HG03469 (cell line): ENCODE measurements around the gene MEFV.
"Not testable (repeated sequence)": the region's sequence is repeated elsewhere in the genome, so short reads cannot be mapped to it uniquely, and the experiment has no call there.

Source experiments
- ATAC-seq: cut with Tn5 transposase; IDR thresholded peaks from one replicate; pipeline ENCODE4 v1.9.1; 2021; ENCODE audit warnings: mild to moderate bottlenecking, moderate library complexity, moderate number of reproducible peaks; ENCODE audit not compliant: unreplicated experiment

Gene MEFV, protein sequence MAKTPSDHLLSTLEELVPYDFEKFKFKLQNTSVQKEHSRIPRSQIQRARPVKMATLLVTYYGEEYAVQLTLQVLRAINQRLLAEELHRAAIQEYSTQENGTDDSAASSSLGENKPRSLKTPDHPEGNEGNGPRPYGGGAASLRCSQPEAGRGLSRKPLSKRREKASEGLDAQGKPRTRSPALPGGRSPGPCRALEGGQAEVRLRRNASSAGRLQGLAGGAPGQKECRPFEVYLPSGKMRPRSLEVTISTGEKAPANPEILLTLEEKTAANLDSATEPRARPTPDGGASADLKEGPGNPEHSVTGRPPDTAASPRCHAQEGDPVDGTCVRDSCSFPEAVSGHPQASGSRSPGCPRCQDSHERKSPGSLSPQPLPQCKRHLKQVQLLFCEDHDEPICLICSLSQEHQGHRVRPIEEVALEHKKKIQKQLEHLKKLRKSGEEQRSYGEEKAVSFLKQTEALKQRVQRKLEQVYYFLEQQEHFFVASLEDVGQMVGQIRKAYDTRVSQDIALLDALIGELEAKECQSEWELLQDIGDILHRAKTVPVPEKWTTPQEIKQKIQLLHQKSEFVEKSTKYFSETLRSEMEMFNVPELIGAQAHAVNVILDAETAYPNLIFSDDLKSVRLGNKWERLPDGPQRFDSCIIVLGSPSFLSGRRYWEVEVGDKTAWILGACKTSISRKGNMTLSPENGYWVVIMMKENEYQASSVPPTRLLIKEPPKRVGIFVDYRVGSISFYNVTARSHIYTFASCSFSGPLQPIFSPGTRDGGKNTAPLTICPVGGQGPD

DNA sequence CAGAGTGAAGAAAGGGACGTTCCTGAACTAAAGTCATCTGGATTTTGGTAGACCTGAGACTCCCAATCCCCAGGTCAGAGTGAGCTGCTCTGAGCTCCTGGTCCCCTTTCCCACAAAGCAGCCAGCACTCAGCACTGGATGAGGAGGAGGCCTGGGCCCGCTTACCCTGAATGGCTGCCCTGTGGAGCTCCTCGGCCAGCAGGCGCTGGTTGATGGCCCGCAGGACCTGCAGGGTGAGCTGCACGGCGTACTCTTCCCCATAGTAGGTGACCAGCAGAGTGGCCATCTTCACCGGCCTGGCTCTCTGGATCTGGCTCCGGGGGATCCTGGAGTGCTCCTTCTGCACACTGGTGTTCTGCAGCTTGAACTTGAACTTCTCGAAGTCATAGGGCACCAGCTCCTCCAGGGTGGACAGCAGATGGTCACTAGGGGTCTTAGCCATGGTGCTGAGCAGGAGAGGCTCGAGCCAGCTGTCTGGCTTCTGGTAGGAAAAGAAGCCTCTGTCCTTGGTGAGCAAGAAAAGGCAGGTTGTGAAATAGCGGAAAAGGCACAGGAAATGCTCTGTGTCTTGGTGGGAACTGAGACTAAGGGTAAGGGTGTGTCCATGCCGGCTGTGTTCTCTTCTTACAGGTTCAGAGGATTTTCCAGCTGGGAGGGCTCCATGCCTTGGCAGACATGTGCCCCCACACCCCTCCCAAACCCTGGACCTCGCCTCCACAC, at the start of gene MEFV:
TSS of gene MEFV (minus strand) at position 488 of the 720 bp plus-strand sequence. CDS start at position 442, 46 bp downstream.
- no peak for ATAC-seq

DNA sequence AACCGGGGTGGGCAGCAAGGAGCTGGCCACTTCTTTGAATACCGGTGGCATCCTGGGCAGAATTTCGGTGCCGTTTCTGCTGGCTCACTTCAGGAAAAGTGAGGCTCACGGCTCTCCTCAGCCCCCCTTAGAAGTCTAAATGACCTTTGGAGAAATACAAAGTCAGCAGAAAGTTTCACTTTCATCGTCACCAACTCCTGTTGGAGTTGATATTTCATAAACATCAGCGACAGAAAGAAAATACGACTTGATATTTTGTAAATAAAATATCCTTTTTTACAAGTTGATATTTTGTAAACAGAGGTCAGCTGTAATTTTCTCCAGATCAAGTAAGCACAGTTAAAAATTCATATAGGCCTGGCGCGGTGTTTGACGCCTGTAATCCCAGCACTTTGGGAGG, 49.6 kb upstream of the MEFV start:
- no peak for ATAC-seq

DNA sequence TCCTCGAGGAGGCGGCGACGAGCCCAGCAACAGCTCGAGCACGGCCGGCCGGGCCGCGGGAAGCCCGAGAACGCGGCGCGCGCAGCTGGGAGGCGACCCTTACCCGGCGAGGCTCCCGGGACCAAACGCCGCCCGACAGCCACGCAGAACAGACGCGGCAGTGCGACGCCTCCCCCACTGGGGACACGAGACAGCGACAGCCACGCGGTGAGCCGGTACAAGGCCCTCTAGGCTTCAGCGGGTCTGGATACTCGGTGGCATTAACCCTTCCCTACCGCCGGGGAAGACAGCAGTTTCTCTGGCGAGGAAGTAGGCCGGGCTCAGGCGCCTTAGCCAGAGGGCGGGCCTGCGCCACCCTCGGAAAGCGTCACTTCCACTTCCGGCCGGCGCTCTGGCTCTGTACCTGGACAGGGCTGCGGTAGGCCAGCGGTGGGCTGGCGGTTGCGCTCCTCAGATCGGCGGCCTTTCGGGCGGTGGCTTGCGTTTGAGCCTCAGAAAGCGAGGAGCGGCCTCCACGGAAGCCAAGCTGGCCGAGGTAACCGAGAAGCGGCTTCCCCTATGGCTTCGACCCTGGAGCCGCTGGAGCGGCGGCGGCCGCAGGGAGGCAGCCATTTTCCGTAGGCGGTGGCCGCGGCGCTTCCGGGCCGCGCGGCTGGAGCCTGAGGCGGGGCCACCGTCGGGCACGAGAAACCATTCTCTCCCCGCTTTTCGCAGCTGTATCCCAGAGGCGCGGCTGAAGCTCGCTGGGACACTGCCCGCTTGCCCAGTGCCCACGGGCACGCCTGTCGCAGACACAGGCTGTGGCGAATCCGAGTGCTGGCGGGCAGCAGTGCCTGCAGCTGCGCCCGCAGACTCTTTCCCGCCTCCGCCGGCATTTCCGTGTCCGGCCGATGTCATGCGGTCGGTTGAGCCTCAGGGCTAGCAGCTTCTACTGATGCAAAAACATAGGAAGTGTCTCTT, 49.0 kb upstream of the MEFV start, which contains the start of the genes TIGD7 and ZNF75A:
TSS of gene TIGD7 (minus strand) at position 322 of the 960 bp plus-strand sequence. CDS start 4,816 bp downstream, outside the sequence.
TSS of gene ZNF75A (plus strand) at position 389 of the 960 bp plus-strand sequence. CDS start 2,932 bp downstream, outside the sequence.
- ATAC-seq, result peak; percentile 63

DNA sequence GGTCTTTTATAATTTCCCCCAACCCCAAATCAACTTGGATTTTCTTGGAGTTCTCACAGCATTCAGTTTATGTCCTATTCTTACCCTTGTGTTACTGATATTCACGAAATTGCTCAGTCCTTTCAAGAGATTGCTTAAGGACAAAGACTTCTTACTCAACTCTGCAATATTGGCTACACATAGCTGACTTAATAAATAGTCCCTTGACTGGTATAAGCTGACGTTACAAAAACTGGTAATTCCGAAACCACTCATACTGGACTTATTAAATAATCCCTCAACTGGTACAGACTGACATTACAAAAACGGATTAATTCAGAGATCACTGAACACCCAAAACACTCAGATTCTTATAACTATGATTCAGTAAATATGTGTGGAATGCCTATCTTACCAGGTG, 47.9 kb upstream of the MEFV start:
- no peak for ATAC-seq

DNA sequence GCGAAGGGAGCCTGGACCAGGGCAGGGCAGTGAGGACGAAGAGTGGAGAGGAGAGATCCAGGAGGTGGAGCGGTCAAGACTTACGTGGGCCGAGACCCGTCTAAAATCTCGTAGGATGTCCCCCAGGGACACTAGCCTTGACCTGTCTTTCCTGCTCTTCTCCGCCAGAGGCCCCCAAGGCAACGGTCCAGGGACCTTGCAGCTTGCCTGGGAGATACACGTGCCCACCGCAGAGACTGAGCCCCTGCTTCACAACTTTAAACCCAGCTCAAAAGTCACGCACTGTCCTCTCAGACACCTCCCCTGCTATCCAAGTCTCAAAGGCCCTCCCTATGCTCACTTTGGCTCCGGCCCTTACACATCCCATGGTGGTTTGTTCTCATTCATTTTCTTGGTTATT, 39.4 kb upstream of the MEFV start:
- no peak for ATAC-seq

DNA sequence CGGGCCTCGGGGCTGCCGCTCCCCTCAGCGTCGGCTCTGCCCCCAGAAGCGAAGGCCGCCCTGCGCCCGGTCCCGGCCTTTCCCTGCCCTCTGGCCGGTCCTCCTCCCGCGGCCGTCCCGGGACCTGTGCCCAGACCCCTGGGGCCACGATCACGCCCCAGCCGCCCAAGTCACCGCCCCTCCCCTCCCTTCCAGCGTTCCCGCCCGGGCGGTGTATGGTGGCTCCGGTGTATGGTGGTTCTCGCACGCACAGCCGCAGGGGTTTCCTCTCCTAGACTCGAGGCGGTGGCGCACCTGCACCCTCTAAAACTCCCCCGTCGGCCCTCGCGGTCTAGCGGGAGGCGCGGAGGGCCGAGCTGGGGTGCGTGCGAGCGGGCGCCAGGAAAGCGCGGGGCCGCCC, 38.8 kb upstream of the MEFV start:
- ATAC-seq, result no peak

DNA sequence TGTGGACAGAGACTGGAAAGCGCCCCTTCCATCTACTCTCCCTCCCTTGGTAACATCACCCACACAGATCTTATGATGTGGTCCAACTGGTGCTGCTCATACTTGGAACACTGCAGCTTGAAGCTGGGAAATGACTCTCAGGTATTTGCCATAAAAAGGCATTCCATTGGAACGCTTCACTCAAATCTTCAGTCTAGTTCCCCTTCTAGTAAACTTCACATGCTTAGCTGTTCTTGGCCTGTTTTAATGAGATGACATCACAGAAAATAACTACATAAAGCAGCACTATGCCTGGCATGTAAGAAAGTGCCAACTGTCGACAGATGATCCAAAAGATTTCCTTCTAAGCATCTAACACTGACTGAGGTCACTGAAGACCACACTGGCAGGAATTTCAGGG, 36.2 kb upstream of the MEFV start:
- no peak for ATAC-seq

DNA sequence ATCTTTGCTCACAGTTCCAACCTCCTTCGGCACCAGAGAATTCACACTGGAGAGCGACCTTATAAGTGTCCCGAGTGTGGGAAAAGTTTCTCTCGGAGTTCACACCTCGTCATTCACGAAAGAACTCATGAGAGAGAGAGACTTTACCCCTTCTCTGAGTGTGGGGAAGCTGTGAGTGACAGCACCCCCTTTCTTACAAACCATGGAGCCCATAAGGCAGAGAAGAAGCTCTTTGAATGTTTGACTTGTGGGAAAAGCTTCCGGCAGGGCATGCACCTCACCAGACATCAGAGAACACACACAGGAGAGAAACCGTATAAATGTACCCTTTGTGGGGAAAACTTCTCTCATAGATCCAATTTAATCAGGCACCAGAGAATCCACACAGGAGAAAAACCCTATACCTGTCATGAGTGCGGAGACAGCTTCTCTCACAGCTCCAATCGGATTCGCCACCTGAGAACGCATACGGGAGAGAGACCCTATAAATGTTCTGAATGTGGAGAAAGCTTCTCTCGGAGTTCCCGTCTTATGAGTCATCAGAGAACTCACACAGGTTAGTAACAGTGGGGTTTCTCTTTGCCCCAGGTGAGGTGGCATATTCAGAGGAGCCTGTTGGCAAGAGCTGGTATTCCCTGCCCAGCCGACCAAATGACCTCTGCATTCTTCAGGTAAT, 33.7 kb upstream of the MEFV start:
- no peak for ATAC-seq

DNA sequence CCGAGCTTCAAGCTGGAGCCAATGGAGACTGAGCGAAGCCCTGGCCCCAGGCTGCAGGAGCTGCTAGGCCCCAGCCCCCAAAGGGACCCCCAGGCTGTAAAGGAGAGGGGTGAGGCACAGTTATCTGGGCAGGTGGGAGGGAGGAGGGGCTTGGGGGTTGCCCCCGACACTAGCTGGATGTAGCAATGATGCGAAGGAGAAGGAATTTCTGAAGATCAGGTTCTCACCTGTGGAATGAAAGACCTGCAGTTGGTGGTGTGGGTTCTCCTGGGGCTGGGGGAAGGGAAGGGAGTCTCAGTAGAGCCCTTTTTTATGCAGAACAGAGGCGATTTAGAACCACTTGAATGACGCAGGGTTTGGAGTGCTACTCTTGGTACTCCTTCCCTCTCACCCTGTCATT, 28.7 kb upstream of the MEFV start:
- no peak for ATAC-seq

DNA sequence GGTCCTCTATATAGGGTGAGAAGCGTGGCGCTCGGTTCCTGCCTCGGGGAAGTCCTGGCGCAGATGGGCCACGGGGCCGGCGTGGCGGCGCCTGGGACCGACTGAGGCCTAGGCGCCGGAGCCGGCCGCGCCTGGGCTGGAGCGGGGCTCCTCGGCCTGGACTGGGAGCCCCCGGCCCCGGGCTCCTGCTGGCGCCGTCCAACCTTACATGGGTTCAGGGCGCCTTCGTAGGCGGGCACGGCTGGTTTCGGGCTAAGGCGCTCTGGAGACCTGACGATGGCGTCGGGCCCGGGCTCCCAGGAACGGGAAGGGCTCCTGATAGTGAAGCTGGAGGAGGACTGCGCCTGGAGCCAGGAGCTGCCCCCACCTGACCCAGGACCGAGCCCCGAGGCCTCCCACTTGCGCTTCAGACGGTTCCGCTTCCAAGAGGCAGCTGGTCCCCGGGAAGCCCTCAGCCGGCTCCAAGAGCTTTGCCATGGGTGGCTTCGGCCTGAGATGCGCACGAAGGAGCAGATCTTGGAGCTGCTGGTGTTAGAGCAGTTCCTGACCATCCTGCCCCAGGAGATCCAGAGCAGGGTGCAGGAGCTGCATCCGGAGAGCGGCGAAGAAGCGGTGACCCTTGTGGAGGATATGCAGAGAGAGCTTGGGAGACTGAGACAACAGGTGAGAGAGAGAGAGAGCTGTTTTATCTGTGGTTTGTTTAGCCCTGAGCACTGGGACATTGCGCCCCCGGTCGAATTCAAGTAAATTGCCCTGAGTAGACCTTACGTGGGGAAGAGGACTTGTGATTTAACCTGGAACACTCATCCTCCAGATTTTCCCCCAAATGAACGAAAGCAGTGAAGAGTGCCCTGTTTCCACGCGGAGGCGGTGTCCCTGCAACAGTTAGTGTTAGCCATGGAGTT, 27.4 kb upstream of the MEFV start:
- no peak for ATAC-seq

DNA sequence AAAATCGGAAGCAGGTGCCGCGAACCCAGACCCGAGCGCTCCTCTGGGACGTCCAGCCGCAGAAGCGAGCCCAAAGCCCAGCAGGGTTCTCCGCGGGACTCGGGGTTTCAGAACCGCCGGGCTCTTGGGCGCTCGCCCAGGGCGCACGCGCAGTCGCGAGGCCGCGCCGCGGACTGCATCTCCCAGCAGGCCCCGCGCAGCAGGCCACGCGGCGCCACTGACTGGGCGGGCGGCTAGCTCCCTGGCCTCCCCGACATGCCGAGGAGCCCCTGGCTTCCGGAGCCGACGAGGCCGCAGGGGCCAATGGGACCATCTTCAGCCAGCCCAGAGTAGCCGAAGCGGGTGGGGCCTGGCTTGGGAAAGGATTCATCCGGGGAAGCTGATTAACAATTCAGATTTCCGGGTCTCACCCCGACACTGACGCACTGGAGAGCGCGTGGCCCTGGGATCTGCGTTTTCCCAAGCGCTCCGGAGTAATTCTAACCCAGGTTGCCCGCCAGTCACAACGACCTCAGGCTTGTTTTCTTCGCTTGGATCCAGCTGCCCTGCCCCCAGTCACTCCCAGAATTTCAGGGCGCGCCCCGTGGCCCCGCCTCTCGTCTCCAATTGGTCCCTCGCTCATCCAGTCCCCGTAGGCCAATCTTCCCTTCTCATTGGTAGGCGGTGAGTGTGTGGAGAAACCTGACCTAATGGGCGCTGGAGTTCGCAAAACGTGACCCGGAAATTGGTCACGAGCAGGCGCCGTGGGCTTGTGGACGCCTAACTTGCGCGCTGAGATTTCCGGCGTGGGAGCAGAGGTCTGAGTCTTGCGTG, 26.5 kb upstream of the MEFV start, which contains the start of gene ZNF263:
TSS of gene ZNF263 (plus strand) at position 762 of the 813 bp plus-strand sequence. CDS start 328 bp downstream, outside the sequence.
- ATAC-seq, result peak; percentile 66

DNA sequence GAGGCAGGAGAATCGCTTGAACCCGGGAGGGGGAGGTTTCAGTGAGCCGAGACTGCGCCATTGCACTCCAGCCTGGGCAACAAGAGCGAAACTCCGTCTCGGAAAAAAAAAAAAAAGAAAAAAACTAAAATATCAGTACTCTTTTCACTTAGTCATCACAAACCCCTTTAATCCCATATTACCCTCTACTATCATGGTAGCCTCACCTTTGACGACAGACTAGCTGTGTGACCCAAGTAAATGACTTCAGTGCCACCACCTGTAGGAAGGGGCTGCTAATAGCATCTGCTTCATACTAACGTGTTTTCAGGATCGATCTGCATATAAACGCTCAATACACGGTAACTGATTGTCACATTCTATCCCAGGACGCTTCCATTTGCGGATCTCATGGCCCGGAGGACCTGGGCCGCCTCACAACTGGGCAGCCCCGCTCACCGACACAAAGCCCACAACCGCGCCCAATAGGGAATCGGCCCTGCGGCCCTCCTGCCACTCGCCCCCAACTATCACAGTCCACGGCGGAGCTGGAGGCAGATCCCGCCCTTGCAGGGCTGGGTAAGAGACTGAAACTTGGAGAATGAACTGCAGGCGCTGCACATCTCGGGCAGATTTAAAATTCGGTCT, 25.8 kb upstream of the MEFV start:
- ATAC-seq, result peak; percentile 10

DNA sequence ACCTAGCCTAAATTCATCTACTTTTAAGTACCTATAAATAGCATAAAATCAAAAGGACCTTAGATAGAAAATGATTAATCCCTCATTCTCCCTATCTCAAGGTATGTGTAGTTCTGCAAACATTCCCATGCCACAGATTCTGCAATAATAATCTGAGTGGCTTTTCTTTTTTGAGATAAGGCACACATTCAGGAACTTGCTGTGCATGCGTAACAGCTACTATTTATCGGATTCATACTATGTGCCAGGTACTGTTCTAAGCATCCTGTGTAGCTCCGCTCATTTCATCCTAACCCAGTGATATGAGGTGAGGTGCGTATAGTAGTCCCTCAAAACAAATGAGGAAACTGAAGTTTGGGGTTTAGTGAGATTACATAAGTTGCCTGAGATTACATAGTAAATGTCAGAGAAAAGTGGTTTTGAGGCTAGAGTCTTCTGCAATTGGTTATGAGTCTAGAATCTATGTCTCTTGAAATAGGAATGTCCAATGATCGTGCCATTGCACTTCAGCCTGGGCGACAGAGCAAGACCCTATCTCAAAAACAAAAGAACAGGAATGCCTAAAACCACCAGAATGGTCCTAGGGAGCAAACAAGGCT, 24.9 kb upstream of the MEFV start:
- no peak for ATAC-seq

DNA sequence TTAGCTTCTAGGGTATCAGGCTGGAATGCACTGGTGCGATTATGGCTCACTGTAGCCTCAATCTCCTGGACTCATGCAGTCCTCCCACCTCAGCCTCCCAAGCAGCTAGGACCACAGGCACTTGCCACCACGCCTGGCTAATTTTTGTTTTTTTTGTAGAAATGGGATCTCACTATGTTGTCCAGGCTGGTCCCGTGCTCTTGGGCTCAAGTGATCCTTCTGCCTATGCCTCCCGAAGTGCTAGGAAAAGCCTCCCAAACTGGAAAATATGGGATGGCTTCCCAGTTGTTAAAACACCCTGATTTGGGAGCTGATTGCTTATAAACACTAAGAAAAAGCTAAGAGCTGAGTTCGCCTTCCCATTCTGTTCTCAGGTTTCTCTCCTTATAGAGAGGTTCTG, 20.2 kb upstream of the MEFV start:
- no peak for ATAC-seq

DNA sequence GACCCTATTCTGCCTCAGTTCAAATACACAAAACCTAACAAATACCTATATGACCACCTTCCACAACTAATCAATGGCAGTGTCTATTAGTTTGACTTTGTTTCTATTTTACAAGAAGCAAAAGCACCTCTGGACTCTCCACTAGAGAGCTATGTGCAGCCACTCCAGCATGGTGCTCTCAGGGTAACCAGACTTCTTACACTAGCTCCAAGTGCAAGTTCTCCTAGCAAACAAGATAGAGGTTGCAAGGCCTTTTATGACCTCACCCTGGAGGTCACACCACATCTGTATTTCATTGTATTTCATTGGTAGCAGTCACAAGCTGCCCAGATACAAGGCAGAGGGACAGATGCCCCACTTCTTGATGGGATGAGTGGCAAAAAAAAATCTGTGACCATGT, 18.5 kb upstream of the MEFV start:
- no peak for ATAC-seq

DNA sequence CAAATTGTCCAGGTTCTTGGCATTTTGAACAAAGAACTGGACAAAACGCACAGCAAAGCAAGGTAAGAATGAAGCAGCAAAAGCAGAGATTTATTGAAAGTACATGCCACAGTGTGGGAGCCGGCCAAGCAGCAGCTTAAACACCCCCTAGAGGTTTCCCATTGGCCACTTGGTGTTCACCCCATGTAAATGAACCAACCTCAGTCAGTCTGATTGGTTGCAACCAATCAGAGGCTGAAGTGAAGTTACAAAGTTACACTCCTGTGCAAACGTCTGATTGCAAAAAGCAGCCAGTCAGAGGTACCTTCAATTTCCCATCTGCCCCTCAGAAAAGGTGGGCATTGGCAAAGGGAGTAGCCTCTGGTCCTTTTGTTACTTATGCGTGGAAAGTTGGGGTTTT, 18.1 kb upstream of the MEFV start:
- no peak for ATAC-seq

DNA sequence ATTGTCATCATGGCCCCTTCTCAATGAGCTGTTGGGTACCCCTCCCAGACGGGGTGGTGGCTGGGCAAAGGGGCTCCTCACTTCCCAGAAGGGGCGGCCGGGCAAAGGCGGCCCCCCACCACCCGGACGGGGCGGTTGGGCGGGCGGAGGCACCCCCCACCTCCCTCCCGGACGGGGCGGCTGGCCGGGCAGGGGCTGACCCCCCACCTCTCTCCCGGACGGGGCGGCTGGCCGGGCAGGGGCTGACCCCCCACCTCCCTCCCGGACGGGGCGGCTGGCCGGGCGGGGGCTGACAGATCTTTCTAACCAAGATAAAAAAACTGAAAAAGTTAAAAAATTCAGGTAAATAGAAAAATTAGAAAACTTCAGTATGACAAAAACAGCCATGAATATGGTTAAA, 14.8 kb upstream of the MEFV start:
- ATAC-seq, result not testable (repeated sequence)
